ENCODE measurements around the gene CABP4. TPM values are rescaled to one million over a fixed set of nuclear protein-coding genes. Genes with fewer than 3 reads are reported as not detected.
A peak's percentile ranks its signal among the peaks of the same experiment; 100 is the strongest.

CABP4 gene
- total RNA-seq, 4 donors from 2014 or later, result 0.13 to 2.4 (median 0.77) TPM

GRCh38 chr11:67415501-67416304 is 39.5 kb upstream of the CABP4 start, which contains the start of gene CARNS1:
CARNS1 (plus strand) TSS chr11:67415678; CDS start chr11:67416200, 522 bp downstream.
- no peaks in the 10 kb centered on the region for H3K36me3 ChIP-seq
- peaks cover 24% of the 10 kb centered on the region for H3K27me3 ChIP-seq
- no peaks in the 10 kb centered on the region for H3K9me3 ChIP-seq
- TF ChIP-seq POLR2AphosphoS5 (IDR thresholded peaks at IDR 0.05) (no peak), POLR2A (IDR thresholded peaks at IDR 0.05) (no peak), EP300 (IDR thresholded peaks at IDR 0.05) (no peak)
- TF ChIP-seq, protein P1, sequence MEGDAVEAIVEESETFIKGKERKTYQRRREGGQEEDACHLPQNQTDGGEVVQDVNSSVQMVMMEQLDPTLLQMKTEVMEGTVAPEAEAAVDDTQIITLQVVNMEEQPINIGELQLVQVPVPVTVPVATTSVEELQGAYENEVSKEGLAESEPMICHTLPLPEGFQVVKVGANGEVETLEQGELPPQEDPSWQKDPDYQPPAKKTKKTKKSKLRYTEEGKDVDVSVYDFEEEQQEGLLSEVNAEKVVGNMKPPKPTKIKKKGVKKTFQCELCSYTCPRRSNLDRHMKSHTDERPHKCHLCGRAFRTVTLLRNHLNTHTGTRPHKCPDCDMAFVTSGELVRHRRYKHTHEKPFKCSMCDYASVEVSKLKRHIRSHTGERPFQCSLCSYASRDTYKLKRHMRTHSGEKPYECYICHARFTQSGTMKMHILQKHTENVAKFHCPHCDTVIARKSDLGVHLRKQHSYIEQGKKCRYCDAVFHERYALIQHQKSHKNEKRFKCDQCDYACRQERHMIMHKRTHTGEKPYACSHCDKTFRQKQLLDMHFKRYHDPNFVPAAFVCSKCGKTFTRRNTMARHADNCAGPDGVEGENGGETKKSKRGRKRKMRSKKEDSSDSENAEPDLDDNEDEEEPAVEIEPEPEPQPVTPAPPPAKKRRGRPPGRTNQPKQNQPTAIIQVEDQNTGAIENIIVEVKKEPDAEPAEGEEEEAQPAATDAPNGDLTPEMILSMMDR (IDR thresholded peaks at IDR 0.05), result no peak
- H3K27ac ChIP-seq, result peak within 1 kb of the TSS in 3 of 4 donors; percentile 67 to 73 (median 70)
- H3K4me1 ChIP-seq, result peaks cover 0 to 60% (median 15%) of the 10 kb centered on the region in 3 donors
- ATAC-seq, result no peak
- WGBS, 2 donors (ENCODE audit: low coverage in 1 of 2), result 0% methylated on average over 1 of the region's 67 CpGs; no CpG with 5 or more reads in 1 of the 2 donors
- peak within 1 kb of the TSS; percentile 7 to 53 for H3K4me3 ChIP-seq

GRCh38 chr11:67416416-67417335 is 38.5 kb upstream of the CABP4 start:
- Histone ChIP-seq H3K27ac (peak overlapping the region in 3 of 4 donors; percentile 67 to 73 (median 70)), H3K36me3 (no peaks in the 10 kb centered on the region), H3K27me3 (peaks cover 14% of the 10 kb centered on the region), H3K9me3 (no peaks in the 10 kb centered on the region), H3K4me3 (no peak overlapping the region), H3K4me1 (peaks cover 0 to 65% (median 15%) of the 10 kb centered on the region in 3 donors)
- TF ChIP-seq EP300 (IDR thresholded peaks at IDR 0.05) (no peak), POLR2A (IDR thresholded peaks at IDR 0.05) (no peak), POLR2AphosphoS5 (IDR thresholded peaks at IDR 0.05) (no peak)
- TF ChIP-seq, protein P1 (IDR thresholded peaks at IDR 0.05), result no peak
- whole genome bisulfite sequencing, 2 donors (ENCODE audit: low coverage in 1 of 2), result 60 to 87% methylated on average over 3 to 5 of the region's 21 CpGs
- no peak for ATAC-seq

DNA sequence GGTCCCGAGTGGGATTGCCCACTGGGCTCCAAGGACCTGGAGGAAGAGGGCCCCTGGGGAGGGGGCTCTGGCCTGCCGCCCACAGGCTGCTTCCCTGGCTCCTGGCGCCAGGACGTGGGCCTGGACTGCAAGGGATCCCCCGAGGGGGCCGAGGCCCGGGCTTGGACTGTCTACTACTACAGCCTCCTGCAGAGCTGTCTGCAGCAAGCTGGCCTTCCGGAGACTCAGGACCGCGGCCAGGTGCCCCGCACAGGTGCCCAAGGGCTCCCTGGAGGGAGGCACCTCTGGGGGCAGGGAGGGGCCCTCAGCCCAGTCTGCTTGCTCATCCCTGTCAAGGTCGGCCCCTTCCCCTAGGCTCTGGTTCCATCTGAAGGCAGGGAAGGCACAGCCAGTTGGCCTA is 37.7 kb upstream of the CABP4 start:
- no peak for TF ChIP-seq POLR2AphosphoS5 (IDR thresholded peaks at IDR 0.05)
- TF ChIP-seq, protein P1 (IDR thresholded peaks at IDR 0.05), result no peak
- no peak for TF ChIP-seq POLR2A (IDR thresholded peaks at IDR 0.05)
- no peak for TF ChIP-seq EP300 (IDR thresholded peaks at IDR 0.05)
- H3K27me3 ChIP-seq, result peaks cover 7% of the 10 kb centered on the region
- H3K9me3 ChIP-seq, result no peaks in the 10 kb centered on the region
- ATAC-seq, result no peak
- H3K4me3 ChIP-seq, result no peak overlapping the region
- H3K27ac ChIP-seq, result peak overlapping the region in 2 of 4 donors; percentile 45 to 70
- peaks cover 0 to 65% (median 15%) of the 10 kb centered on the region in 3 donors for H3K4me1 ChIP-seq
- no CpG with 5 or more reads among the region's 12 CpGs for WGBS, 2 donors (ENCODE audit: low coverage in 1 of 2)
- H3K36me3 ChIP-seq, result no peaks in the 10 kb centered on the region

DNA sequence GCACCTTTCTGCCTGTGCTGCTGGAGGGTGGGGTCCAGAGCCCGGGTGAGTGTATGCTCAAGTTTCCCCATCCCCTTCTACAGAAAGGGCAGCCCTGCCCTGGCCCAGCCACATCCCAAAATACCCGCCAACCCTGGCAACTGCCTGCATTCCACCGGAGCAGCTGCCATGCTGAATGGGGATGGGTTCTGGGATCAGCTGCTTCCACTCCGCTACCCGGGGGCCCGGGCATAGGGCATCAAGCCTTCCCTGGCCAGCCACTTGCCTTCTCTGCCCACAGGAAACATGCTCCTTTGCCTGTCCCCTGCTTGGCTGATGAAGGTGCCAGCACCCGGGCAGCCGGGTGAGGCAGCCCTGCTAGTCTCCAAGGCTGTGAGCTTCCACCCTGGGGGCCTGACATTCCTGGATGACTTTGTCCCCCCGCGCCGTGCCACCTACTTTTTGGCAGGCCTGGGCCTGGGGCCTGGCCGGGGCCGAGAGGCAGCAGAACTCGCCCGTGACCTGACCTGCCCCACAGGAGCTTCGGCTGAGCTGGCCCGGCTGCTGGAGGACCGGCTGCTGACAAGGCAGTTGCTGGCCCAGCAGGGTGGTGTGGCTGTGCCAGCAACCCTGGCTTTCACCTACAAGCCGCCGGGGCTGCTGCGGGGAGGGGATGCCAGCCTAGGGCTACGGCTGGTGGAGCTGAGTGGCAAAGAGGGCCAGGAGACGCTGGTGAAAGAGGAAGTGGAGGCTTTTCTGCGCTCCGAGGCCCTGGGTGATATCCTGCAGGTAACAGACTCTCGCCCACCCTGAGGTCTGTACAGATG is 36.5 kb upstream of the CABP4 start:
- no peaks in the 10 kb centered on the region for H3K36me3 ChIP-seq
- TF ChIP-seq POLR2AphosphoS5 (IDR thresholded peaks at IDR 0.05) (no peak), EP300 (IDR thresholded peaks at IDR 0.05) (no peak), POLR2A (IDR thresholded peaks at IDR 0.05) (no peak)
- TF ChIP-seq, protein P1 (IDR thresholded peaks at IDR 0.05), result no peak
- ATAC-seq, result no peak
- 94% methylated on average over 3 of the region's 26 CpGs; no CpG with 5 or more reads in 1 of the 2 donors for WGBS, 2 donors (ENCODE audit: low coverage in 1 of 2)
- H3K4me3 ChIP-seq, result no peak overlapping the region
- no peaks in the 10 kb centered on the region for H3K27me3 ChIP-seq
- H3K9me3 ChIP-seq, result no peaks in the 10 kb centered on the region
- peak overlapping the region in 1 of 4 donors; percentile 88 for H3K27ac ChIP-seq
- peaks cover 0 to 65% (median 15%) of the 10 kb centered on the region in 3 donors for H3K4me1 ChIP-seq
